ENCODE data around the gene ZNF138. TPM values are rescaled to one million over a fixed set of nuclear protein-coding genes. Genes with fewer than 3 reads are reported as not detected.

The ZNF138 gene
- total RNA-seq, 1 experiment from 2014 or later: 9.2 TPM

- no peaks in the 10 kb centered on the region for H3K27me3 ChIP-seq (replicated peaks; ENCODE audit: insufficient read depth, low read depth, low read length, poor library complexity)
- ChIA-PET POLR2A (ENCODE audit: low non-redundant PET) (no interaction called here), CTCF (no interaction called here)
- TF ChIP-seq CTCF (conservative IDR thresholded peaks at IDR 0.05; ENCODE audit: low read depth, low read length): no peak
- no peak for TF ChIP-seq EZH2 (IDR thresholded peaks at IDR 0.05; ENCODE audit: borderline replicate concordance, low read depth, low read length, poor library complexity, severe bottlenecking)
- H3K36me3 ChIP-seq (ENCODE audit: insufficient read depth, low read length, poor library complexity, severe bottlenecking): no peaks in the 10 kb centered on the region
- H3K9me3 ChIP-seq (ENCODE audit: low read depth, low read length, poor library complexity, severe bottlenecking): no peaks in the 10 kb centered on the region
- H3K4me1 ChIP-seq (ENCODE audit: insufficient read depth, low read length, poor library complexity, severe bottlenecking): no peaks in the 10 kb centered on the region
- BruUV-seq (replicated peaks): no TSS peak
- H3K4me3 ChIP-seq (ENCODE audit: low read depth, low read length, poor library complexity, severe bottlenecking): no peak overlapping the region
- H3K27ac ChIP-seq (ENCODE audit: low read depth, low read length, poor library complexity, severe bottlenecking): no peak overlapping the region
- intact Hi-C loops (cut with micrococcal nuclease; ENCODE audit: unreplicated experiment): no loop called here
- DNase-seq (ENCODE audit: low spot score): no peak
Observed at GRCh38 chr7:64868499-64868898, 74.3 kb downstream of the ZNF138 start.

GRCh38 chr7:64869121-64869725, 75.0 kb downstream of the ZNF138 start:
- no peak for DNase-seq (ENCODE audit: low spot score)
- intact Hi-C loops (cut with micrococcal nuclease; ENCODE audit: unreplicated experiment): no loop called here
- Histone ChIP-seq H3K36me3 (ENCODE audit: insufficient read depth, low read length, poor library complexity, severe bottlenecking) (no peaks in the 10 kb centered on the region), H3K9me3 (ENCODE audit: low read depth, low read length, poor library complexity, severe bottlenecking) (no peaks in the 10 kb centered on the region), H3K27ac (ENCODE audit: low read depth, low read length, poor library complexity, severe bottlenecking) (no peak overlapping the region), H3K4me1 (ENCODE audit: insufficient read depth, low read length, poor library complexity, severe bottlenecking) (no peaks in the 10 kb centered on the region), H3K4me3 (ENCODE audit: low read depth, low read length, poor library complexity, severe bottlenecking) (no peak overlapping the region), H3K27me3 (replicated peaks; ENCODE audit: insufficient read depth, low read depth, low read length, poor library complexity) (no peaks in the 10 kb centered on the region)
- ChIA-PET POLR2A (ENCODE audit: low non-redundant PET) (no interaction called here), CTCF (no interaction called here)
- no TSS peak for BruUV-seq (replicated peaks)
- TF ChIP-seq CTCF (conservative IDR thresholded peaks at IDR 0.05; ENCODE audit: low read depth, low read length) (no peak), EZH2 (IDR thresholded peaks at IDR 0.05; ENCODE audit: borderline replicate concordance, low read depth, low read length, poor library complexity, severe bottlenecking) (no peak)

DNA sequence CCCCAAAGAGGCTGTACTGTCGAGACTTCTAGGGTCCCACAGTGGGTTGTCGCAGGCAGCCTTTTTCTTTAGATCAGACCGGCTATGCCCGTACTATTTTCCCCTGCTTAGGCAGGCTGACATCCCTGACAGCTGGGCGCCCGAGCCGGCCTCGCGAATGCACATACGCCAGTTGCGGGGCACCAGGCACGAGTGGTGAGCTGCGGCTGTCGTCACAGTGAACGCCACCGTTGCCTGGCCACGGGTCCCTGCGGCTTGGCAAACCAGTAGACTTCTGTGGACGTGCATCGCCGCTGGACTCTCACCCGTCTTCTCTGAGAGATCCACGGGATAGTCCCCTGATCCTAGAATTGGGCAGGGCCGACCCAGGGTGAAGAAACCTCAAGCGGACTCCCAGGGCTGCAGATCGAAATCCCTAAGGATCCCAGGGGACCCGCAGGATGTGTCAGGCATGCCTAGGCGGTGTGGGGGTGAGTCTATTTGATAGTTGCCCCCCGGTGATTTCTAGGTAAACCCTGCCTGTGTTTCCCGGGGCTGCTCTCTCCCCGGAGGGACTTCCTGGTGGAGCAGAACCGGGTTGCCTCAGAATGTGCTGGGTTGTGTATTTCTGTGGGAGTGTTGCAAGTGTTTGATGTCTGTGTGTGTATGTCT, 75.8 kb downstream of the ZNF138 start:
- Histone ChIP-seq H3K9me3 (ENCODE audit: low read depth, low read length, poor library complexity, severe bottlenecking) (no peaks in the 10 kb centered on the region), H3K4me1 (ENCODE audit: insufficient read depth, low read length, poor library complexity, severe bottlenecking) (no peaks in the 10 kb centered on the region), H3K27me3 (replicated peaks; ENCODE audit: insufficient read depth, low read depth, low read length, poor library complexity) (no peaks in the 10 kb centered on the region), H3K4me3 (ENCODE audit: low read depth, low read length, poor library complexity, severe bottlenecking) (no peak overlapping the region), H3K27ac (ENCODE audit: low read depth, low read length, poor library complexity, severe bottlenecking) (no peak overlapping the region), H3K36me3 (ENCODE audit: insufficient read depth, low read length, poor library complexity, severe bottlenecking) (no peaks in the 10 kb centered on the region)
- ChIA-PET POLR2A (ENCODE audit: low non-redundant PET) (no interaction called here), CTCF (no interaction called here)
- TF ChIP-seq EZH2 (IDR thresholded peaks at IDR 0.05; ENCODE audit: borderline replicate concordance, low read depth, low read length, poor library complexity, severe bottlenecking): no peak
- no peak for TF ChIP-seq CTCF (conservative IDR thresholded peaks at IDR 0.05; ENCODE audit: low read depth, low read length)
- no TSS peak for BruUV-seq (replicated peaks)
- intact Hi-C loops (cut with micrococcal nuclease; ENCODE audit: unreplicated experiment): no loop called here
- no peak for DNase-seq (ENCODE audit: low spot score)
